RWPE2 (cell line): ENCODE data around the gene FARP2.

Experiments
- ATAC-seq: fragments of 200-7000 bp; cut with Tn5 transposase; 3 replicates; pipeline ENCODE4 v1.9.1; 2021; ENCODE audit warnings: low read depth
- DNase-seq: peaks from one replicate; pipeline ENCODE4 v3.0.0-alpha.2; 2020; ENCODE audit warnings: low spot score
- H3K27ac ChIP-seq: fragments of 450-650 bp; 2 replicates; pipeline ENCODE4 v1.5.1; 2017; ENCODE audit warnings: mild to moderate bottlenecking; ENCODE audit not compliant: poor library complexity, severe bottlenecking
- H3K27me3 ChIP-seq: fragments of 250-450 bp; sonication (Bioruptor Pico); 2 replicates; pipeline ENCODE4 v1.5.1; 2021; ENCODE audit warnings: mild to moderate bottlenecking, moderate library complexity; ENCODE audit not compliant: insufficient read depth, poor library complexity, severe bottlenecking
- H3K36me3 ChIP-seq: fragments of 250-450 bp; sonication (Bioruptor Pico); 2 replicates; pipeline ENCODE4 v1.5.1; 2020; ENCODE audit warnings: low read depth, mild to moderate bottlenecking, moderate library complexity
- H3K4me1 ChIP-seq: fragments of 250-450 bp; sonication (Bioruptor Pico); 2 replicates; pipeline ENCODE4 v1.5.1; 2021; ENCODE audit warnings: mild to moderate bottlenecking, moderate library complexity; ENCODE audit not compliant: insufficient read depth, poor library complexity, severe bottlenecking
- H3K4me3 ChIP-seq: fragments of 250-450 bp; sonication (Bioruptor Pico); 2 replicates; pipeline ENCODE4 v1.5.1; 2021; ENCODE audit warnings: mild to moderate bottlenecking, moderate library complexity; ENCODE audit not compliant: severe bottlenecking
- H3K9me3 ChIP-seq: fragments of 250-450 bp; sonication (Bioruptor Pico); 2 replicates; pipeline ENCODE4 v1.5.1; 2021; ENCODE audit warnings: mild to moderate bottlenecking, moderate library complexity; ENCODE audit not compliant: severe bottlenecking
- TF ChIP-seq, protein P1 (sequence below): fragments of 450-650 bp; IDR thresholded peaks from one replicate; pipeline ENCODE4 v1.5.1; 2017; ENCODE audit warnings: mild to moderate bottlenecking, moderate library complexity; ENCODE audit not compliant: poor library complexity, severe bottlenecking

The FARP2 gene

GRCh38 chr2:241459520-241459919 lies 103.4 kb downstream of the FARP2 start:
- no peak overlapping the region for H3K27ac ChIP-seq
- H3K4me1 ChIP-seq: no peaks in the 10 kb centered on the region
- H3K4me3 ChIP-seq: no peak overlapping the region
- no peaks in the 10 kb centered on the region for H3K9me3 ChIP-seq
- H3K27me3 ChIP-seq: no peaks in the 10 kb centered on the region
- TF ChIP-seq, protein P1, sequence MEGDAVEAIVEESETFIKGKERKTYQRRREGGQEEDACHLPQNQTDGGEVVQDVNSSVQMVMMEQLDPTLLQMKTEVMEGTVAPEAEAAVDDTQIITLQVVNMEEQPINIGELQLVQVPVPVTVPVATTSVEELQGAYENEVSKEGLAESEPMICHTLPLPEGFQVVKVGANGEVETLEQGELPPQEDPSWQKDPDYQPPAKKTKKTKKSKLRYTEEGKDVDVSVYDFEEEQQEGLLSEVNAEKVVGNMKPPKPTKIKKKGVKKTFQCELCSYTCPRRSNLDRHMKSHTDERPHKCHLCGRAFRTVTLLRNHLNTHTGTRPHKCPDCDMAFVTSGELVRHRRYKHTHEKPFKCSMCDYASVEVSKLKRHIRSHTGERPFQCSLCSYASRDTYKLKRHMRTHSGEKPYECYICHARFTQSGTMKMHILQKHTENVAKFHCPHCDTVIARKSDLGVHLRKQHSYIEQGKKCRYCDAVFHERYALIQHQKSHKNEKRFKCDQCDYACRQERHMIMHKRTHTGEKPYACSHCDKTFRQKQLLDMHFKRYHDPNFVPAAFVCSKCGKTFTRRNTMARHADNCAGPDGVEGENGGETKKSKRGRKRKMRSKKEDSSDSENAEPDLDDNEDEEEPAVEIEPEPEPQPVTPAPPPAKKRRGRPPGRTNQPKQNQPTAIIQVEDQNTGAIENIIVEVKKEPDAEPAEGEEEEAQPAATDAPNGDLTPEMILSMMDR: no peak
- DNase-seq (no peak), ATAC-seq (no peak)
- H3K36me3 ChIP-seq: no peaks in the 10 kb centered on the region

DNA sequence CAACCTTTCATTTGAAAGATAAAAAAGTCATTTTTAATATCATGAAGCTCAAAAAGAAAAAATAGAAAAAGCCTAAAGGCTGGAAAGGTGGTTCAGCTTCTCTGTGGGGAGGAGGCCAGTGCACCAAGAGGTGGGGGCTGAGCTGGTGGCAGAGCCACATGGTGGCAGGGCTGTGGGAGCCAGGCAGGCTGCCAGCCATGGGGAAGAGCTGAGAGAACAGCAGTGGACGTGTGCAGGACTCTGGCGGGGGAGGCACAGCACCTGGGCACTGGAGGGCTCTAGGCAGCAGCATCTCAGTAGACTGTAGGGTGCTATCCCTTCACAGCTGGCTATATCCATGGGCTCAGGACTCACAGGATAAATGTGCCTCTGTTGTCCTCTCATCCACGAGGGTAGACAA lies 104.5 kb downstream of the FARP2 start:
- no peaks in the 10 kb centered on the region for H3K9me3 ChIP-seq
- H3K27ac ChIP-seq: no peak overlapping the region
- TF ChIP-seq, protein P1: no peak
- no peak for ATAC-seq
- DNase-seq: no peak
- no peaks in the 10 kb centered on the region for H3K36me3 ChIP-seq
- H3K4me3 ChIP-seq: no peak overlapping the region
- no peaks in the 10 kb centered on the region for H3K4me1 ChIP-seq
- H3K27me3 ChIP-seq: no peaks in the 10 kb centered on the region

DNA sequence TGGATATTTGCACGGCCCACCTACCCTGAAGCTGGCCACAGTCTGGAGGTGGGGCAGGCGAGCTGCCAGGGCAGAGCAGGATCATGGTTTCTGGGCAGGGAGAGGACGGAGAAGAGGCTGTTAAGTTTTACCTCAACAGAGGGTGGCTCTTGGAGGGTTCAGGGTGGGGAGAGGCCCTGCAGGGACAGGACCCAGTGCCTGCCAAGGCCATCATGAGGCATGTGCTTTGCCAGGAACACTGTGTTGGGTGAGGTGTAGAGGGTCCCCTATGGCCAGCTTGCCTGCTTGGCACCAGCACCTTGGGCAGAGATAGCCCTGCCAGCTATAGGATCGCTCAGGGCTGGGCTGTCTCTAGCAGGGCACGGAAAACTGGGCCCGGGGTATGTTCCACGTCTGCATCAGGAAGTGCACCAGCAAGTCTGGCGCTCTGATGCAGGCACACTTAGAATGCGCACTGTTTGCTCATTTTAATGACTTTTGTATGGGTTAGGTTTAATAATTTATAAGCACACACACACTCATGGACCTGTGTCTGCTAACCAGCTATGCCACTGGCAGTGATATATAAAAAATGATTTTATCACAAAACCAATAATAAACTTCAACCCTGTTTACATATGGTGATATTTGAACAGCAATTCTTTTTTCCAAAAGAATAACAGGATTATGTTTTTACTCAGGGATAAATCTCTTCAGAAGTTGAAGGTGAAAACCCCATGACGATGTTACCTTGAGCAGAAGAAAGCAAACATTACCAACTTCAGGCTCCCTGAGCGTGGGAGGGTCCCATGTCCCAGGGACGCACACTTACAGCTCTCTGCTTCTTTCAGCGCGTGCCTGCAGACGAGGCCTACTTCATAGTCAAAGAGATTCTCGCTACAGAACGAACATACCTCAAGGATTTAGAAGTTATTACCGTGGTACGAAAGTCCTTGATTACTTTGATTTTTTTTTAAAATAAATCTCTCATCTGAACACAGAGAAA lies 105.9 kb downstream of the FARP2 start:
- no peak overlapping the region for H3K4me3 ChIP-seq
- H3K4me1 ChIP-seq: no peaks in the 10 kb centered on the region
- H3K9me3 ChIP-seq: no peaks in the 10 kb centered on the region
- H3K36me3 ChIP-seq: no peaks in the 10 kb centered on the region
- no peaks in the 10 kb centered on the region for H3K27me3 ChIP-seq
- ATAC-seq (no peak), DNase-seq (no peak)
- TF ChIP-seq, protein P1: no peak
- no peak overlapping the region for H3K27ac ChIP-seq

GRCh38 chr2:241463276-241464135 lies 107.4 kb downstream of the FARP2 start:
- TF ChIP-seq, protein P1: no peak
- H3K27me3 ChIP-seq: no peaks in the 10 kb centered on the region

More at GRCh38 chr2:241463276-241464135, 107.4 kb downstream of the FARP2 start:
- DNase-seq: no peak
- Histone ChIP-seq H3K4me1 (no peaks in the 10 kb centered on the region), H3K27ac (no peak overlapping the region), H3K9me3 (no peaks in the 10 kb centered on the region), H3K36me3 (no peaks in the 10 kb centered on the region), H3K4me3 (no peak overlapping the region)
- ATAC-seq: no peak
